A172 (cell line): Measurements from ENCODE around the gene CARMIL1. TPM values are rescaled to one million over a fixed set of nuclear protein-coding genes. Genes with fewer than 3 reads are reported as not detected.

Experiments used
- DNase-seq: peaks from one replicate; pipeline ENCODE4 v3.0.0-alpha.2; 2015; ENCODE audit warnings: low spot score
- total RNA-seq: library from RNA; depleted of rRNA; stranded (reverse); fragments of >200 nt; shearing (Covaris generic); gene quantifications from 2 replicates; pipeline ENCODE4 v1.2.3, GENCODE V29; 2014

CARMIL1 gene
- total RNA-seq, 1 experiment from 2014 or later = 12.4 TPM

DNA sequence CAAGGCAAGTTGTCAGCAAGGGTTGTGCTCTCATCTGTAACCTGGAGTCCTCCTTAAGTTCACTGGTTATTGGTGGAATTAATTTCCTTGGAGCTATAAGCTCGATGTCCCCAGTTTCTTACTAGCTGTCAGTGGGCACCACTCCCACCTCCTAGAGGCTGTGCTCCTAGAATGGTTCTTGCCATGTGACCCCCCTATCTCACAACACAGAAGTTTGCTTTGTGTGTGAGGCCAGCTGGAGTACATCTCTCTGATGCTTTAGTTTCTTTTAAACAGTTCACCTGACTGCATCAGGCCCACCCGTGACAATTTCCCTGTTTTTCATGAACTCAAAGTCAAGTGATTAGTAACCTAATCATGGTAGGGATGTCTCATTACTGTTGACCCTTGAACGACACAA is 193.7 kb downstream of the CARMIL1 start:
- no peak for DNase-seq

DNA sequence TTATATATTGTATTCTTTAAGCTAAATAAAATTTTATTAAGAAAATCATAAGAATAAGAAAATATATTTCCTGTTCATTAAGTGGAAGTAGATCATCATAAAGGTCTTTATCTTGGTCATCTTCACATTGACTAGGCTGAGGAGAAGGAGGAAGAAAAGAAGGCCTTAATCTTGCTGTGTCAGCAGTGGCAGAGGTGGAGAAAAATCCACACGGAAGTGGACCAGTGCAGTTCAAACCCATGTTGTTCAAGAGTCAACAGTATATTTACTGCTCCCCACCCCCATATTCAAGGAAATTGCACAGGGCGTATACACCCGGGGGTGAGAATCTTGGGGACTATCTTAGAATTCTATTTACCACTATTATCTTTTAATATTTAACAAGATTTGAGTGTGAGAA is 194.3 kb downstream of the CARMIL1 start:
- DNase-seq = no peak

DNA sequence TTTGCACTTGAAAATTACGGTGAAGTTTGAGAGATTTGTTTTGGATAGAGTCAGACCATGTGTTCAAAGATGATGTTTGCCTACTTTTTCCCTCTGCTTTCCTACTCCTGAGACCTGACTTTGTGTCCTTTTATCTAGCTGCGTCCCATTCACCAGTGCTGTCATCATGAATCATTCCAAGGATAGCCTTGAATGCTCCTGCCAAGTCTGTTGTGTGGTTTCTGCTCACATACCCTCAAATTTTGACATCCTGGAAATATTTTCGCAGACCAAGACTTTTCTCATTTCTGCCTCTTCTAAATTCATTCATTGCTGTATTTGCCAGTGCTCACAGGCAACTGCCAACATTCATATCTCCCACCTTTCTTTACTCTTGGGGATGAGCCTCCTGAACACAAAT is 197.0 kb downstream of the CARMIL1 start:
- DNase-seq = peak; percentile 25

DNA sequence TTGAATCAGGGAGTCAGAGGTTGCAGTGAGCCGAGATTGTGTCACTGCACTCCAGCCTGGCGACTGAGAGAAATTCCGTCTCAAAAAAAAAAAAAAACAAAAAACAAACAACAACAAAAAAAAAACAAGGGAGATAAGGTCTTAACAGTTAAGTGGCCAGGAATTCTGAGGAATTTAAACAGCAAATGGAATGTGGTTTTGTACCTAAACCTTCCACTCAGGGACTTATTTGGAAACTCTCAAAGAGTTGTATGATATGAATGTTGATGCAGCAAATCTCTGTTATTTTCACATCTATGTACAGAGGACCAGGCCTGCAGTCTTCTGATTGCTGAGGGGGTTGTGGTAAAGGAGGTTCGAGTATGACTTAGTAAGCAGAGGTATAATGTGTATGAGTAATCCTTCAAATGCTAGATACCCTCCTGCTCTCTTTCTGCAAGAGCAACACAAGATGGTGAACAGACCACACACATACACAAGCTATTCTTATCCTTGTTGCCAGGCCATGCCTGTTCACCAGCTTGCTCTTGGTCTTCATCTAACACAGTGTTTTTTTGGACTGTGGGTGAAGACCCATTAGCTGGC is 197.9 kb downstream of the CARMIL1 start:
- DNase-seq = peak; percentile 51

DNA sequence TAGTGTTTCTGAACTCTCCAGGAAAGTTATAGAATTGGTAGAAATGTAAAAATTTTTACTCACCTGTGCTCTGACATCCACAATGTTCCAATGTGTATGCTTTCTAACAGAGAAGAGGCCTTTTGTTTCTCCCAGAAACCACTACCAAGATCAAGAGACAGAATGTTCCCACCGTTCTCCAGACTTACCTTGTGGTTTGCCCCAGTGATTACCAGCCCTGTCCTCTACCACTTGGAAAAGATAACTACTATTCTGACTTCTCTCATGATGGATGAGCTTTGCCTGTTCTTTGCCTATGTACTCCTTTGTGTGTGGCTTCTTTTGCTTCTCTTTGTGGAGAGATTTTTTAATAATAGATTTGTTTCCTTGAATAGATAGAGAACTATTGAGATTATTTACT is 199.8 kb downstream of the CARMIL1 start:
- no peak for DNase-seq

DNA sequence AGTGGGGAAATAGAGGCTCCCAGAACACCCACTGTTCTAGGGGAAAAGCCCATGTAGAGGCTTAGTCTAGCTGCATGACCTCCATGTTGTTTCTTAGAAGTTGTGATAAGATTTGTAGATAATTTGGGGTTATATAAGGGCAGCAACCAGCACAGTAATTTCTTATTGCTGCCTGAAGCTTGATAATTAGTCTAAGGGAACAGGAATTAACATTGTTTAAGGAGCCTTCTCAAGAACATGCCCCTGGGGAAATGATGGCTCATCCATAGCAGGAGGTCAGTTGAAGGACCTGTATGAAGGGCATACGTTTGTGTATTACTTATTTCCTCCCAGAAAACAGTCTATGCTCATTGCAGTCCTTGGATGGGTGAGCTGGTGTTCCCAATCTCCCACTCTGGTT is 202.1 kb downstream of the CARMIL1 start:
- no peak for DNase-seq

DNA sequence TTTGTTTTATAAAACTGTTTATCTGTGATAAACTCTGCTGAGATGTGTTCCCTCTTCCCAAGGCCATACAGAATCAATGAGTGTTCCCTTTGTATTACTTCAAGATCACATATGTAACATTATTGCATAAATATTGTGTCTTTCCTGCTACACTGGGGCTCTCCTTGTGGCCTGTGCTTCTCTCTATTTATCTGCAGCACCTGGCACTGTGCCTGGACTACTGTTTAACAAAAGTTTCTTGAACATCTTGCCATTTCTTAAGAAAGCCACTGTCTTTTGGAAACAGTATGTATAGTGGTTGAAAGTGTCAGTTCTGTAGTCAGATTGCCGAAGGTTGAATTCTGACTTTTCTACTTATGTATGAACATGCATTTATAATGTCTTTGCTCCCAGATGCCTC is 203.8 kb downstream of the CARMIL1 start:
- DNase-seq = no peak

DNA sequence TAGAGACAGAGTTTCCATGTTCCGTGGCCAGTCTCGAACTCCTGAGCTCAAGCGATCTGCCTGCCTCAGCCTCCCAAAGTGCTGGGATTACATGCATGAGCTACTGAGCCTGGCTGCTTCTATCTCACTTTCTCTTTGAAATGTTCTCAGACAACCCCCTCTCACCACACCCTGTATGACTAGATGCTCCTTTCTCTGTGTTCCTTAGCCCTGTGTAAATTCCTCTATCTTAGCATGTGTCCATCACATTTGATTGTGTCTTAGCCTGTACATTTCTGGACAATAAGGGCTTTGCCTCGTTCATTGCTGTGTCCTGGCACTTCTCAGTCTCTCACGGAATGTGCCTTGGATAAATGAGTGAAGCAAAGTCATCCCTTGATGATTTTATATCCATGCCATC is 204.8 kb downstream of the CARMIL1 start:
- no peak for DNase-seq

DNA sequence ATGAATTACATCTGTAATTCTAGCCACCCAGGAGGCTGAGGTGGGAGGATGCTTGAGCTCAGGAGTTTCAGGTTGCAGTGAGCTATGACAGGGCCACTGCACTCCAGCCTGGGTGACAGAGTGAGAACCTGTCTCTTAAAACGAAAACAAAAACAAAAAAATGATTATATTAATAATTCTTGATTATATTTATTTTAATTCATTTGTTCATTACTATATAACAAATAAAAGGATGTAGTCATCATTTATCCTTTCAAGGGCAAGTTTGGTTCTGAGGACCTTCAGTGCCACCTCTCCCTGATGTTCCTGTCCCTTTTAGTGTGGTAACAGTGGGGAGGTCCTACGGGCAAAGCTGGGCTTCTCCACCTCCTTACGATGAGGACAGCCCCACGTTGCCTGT is 205.7 kb downstream of the CARMIL1 start:
- no peak for DNase-seq

DNA sequence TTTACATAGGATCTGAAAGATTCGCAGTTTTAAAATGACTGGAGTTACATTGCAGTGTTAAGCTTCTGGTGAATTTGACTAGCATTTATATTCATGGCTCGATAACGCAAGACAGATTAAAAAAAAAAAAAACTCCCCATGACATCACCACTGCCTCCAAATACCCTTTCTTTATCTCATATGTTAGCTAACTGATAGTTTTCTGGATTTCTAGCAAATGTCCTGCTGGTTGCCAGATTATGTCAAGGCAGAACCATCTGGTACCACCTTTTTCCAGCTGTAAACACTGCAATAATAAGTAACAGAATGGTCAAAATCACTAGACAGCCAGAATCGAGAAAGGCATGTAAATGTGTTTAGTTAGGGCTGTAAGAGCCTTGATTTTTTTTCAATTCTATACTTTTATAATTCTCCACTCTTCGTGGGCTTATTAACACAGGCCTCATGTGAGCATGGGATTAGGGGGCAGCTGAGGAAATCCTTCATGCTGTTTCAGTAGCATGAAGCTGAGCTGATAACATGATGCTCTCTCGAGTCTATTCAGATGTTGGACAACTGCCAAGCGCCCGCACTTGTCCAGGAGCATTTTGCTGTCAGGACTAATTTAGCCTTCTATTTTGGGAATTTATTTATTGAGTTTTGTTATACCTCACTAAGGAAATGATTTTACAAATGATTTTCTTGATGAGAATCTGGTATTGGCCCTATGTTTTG is 206.8 kb downstream of the CARMIL1 start:
- DNase-seq = no peak

DNA sequence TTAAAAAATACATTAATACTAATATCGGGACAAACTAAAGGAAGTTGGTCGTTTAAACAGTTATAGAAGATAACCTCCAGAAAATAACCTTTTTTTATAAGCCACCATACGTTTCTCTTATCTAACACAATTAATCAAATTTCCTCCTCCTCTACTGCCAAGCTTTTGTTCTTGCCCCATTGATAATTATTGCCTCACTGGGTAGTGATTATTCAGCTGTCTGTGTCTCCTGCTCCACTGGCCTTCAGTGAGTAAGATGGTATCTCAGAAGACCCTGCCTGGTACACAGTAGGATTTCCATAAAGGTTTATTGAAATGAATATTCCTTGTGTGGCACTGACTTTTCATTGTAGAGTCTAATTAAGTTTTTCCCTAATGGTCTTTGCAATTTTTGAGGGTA is 207.4 kb downstream of the CARMIL1 start:
- no peak for DNase-seq

DNA sequence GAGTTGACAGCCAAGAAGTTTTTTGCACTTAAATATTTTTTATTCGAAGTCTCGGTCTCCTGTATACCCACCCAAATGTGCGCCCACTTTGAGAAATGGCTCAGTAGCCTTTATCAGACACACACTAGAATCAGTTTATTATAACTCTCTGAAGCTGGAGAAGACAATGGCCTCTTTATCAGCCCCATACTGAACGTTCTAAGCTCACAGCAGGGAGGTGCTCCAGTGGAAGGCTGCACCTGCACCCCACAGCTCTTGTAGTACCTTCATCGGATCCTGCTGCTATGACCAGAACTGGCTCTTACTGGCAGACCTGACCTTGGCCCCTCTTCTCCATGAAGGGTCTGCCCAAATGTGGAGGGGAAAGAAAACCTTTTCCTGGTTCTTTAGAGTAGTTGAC is 207.8 kb downstream of the CARMIL1 start:
- no peak for DNase-seq

DNA sequence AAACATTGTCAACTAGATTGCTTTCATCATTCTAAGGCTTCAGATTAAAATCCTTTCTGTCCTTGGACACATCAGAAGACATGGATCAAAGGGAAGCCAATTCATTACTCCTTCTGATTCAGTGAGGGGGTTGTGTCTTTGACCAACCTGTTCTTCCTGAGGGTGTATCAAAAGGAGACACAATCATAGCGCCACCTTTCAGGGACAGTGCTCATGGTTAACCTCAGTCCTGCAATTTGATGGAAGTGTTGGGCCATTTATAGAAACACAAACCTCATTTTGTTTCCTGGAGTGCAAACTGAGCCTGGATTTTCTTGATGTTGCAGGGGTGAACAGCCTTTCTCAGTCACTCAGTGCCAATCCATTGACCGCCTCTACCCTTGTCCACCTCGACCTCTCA is 209.0 kb downstream of the CARMIL1 start:
- no peak for DNase-seq

DNA sequence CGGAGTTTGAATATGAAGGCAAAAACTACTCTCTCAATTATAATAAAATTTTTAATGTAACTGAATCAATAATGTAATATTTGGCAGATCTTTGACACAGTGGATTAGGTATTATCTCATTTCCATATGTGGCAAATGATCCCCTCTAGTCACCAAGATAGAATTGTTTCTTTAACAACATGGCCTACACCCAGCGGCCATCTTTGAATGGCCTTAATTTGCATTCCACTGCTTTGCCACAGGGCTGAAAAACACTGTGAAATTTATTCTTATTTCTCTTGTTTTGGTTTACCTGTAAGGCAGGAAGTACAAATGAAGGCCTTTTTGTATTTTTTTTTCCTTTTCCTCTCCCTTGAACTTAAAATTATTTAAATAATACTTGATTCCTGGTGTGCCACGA is 210.2 kb downstream of the CARMIL1 start:
- DNase-seq = no peak

DNA sequence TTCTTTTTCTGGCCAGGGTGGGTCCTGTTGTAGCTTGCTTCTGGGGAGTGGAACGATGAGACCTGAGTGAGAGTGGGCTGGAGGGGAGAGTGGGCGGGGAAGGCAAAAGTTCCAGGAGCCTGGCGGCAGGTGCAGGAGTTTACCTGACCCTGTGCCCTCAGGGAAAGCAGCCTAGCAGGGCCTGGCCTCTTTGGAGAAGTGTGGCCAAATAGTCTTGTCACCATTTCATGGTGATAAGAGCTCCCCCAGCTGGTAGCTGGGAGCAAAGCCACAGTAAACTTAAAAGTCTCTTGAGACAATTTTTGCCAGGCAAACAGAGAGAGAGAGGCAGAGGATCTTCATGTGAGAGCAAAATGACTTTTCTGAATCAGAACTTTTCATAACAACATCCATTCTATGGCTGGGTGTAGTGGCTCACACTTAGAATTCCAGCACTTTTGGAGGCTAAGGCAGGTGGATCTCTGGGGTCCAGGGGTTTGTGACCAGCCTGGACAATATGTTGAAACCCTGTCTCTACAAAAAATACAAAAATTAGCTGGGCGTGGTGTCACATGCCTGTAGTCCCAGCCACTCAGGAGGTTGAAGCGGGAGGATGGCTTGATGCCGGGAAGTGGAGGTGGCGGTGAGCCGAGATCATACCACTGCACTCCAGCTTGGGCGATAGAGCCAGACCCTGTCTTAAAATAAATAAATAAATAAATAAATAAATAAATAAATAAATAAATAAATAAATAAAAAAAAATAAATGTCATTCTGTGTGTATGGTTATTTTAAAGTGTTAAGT is 211.0 kb downstream of the CARMIL1 start:
- peak; percentile 56 for DNase-seq

DNA sequence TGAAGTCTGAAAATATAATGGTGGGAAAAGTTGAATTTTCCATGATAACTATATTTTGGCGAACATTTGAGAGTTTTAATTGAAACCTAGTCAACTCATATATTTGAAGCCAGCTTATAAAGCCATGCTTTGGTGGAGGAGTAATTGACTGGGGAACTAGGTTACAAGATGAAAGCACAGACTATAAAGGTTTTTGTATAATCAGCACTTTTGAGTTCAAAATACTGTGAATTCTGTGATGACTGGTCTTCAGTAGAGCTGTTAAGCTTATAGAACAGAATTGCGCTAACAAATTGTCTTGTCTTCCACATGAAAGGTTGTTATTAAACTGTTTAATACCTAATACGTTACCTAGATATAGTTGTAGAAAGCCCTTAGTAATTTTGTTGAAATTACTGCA is 213.8 kb downstream of the CARMIL1 start:
- DNase-seq = no peak

DNA sequence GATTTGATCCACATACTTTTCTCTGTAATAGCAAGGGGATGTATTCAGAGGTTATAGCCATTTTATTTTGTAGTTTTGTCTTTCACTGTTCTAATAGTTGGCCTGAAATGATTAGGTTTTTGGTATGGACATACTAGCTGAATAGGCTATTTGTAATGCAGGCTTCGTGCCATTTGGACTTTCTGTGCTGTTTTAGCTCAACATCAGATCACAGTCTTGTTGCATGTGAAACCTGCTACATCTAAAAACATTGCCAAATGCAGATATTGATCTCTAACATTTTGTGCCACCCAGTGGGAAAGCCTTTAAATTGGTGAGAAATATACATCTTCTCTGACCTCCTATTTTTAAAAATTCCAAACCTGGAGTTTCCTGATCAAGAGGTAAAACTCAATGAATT is 215.3 kb downstream of the CARMIL1 start:
- no peak for DNase-seq

DNA sequence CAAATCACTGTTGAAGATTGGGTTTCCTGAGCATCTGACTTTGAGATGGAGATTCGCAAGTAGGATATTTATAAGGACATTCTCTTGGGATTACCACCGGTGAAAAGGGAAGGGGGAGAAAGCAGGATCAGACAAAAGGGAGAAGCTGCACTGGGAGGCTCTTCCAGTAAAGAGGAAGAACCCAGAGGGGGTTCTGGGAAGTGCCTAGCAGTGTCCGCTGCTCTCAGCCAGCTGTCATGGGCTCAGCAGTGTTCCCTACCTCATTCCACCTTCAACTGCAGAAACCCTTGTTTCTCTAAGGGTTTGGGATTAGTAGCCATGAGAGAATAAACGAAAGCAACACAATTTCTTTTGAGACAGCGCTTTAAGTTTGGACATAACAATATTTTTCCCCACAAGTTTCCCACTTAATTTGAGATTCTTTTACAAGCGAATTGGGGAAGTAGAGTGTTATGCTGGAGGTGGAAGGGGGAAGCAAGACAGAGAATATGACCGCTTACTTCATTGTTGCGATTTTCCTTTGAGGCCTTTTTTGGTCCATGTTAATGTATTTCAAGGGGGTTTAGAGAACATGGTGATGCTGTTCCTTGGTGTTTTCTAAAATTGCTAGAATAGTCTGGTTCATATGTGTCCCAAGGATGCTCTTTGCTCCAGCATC is 218.3 kb downstream of the CARMIL1 start:
- no peak for DNase-seq

DNA sequence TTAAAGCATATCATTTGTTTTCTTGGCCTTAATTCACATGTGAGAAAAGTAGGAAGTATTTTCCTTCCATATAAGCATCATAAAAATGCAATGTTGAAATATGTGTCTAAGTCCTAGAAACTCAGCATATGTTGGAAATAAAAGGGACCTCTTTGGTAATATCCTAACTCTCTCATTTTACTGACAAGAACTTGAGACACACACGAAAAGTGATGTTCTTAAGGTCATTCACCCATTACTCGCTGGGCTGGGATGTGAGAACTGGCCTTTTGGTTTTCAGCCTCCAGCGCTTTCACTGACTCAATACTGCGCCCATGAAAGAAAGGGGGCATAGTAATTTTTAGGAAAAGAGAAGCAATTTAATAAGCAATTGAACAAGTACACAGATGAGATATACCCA is 219.3 kb downstream of the CARMIL1 start:
- no peak for DNase-seq

DNA sequence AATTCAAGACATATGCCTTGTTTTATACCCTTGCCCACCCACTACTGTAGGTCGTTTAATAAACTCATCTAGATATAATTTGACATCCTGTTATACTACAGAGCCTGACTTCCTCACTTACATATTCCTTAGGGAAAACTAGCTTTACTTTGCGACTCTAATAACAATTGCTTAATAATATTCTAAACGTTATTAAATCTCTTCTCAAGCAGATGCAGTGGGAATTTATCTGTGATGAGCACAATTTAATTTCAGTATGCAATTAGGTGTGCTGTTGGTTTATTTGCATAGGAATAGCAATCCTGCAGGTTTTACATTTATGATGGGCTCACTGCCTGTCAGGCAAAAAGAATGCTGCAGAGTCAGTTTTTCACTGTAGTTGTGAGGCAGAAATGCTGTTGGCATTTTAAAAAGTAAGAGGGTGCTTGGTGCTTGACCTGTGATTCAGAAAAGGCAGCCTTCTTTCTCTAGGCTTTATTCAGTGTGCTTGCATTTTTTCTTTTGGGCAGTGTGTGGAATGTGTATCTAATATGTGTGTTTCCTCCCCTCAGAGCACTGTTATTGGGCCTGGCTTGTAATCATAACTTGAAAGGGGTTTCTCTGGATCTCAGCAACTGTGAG is 220.6 kb downstream of the CARMIL1 start:
- no peak for DNase-seq

DNA sequence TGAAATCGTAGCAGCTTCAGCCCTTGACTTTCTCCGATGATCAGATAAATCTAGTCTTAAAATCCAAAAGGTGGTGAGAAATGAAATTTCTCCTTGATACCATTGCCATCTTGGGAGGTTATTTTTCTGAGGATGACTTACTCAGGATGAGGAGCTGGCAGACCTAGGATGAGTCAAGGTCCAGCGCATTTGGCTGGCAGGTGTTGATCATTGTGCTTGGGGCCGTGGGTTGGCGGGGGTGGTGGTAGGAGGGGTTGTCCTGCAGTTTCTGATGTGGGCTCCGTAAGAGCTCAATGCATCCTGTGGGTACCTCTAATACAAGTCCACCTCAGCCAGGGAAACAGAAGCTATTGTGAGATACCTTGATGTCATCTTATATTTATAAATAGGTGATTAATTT is 224.5 kb downstream of the CARMIL1 start:
- no peak for DNase-seq

DNA sequence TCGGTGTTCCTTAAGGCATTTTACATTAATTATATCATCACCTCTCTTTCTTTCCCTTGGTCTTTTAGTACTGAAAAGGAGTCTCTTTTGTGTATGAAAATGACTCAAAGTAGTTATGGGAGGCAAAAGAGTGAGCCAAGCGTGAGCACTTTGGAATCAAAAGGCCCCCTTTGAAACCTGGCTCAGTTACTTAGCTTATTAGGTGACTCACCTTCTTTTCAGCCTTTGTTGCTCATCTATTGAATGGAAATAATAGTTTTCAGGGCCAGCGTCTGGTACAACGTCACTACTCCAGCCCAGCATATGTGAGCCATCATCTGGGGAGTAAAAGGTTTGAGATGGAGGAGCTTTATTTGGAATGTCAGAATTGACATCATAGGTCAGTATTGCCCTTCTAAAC is 225.5 kb downstream of the CARMIL1 start:
- DNase-seq = no peak
